ENCODE measurements around the gene PAX3. TPM values are rescaled to one million over a fixed set of nuclear protein-coding genes. Genes with fewer than 3 reads are reported as not detected.

The PAX3 gene
- total RNA-seq, 2 donors from 2014 or later: not detected

DNA sequence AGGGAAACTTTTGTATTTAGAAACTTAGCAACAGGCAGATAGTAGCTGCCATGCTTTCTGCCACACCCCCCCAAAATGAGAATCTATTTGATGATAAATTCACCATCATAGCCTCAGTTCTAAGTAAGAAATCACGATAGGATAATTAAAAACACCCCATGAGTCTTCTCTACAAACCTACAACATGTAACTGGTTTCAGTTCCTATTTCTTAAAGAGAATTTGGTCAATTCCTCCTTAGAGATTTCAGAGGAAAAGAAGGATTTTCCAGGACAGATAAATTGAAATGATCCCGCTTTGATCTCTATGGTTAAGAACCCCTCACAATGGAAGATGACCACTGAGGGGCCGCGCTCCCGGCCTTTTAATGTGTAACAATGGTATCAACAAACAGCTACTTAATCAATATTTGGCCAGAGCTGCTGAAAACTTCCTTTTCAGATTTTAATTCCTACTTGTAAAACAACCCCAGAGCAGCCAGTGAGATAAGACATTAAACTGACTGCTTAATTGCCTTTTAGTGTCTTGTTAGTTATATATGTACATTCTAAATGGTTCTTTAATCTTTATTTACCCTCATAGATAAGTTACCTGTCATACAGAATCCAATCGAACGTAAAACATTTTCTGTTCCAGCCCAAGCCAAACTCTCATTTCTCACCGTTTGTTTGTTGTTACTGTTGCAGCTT lies 10.1 kb downstream of the PAX3 start:
- DNase-seq: no peak
- no peak for ATAC-seq
- intact Hi-C loops (cut with DNase I, micrococcal nuclease): no loop called here

DNA sequence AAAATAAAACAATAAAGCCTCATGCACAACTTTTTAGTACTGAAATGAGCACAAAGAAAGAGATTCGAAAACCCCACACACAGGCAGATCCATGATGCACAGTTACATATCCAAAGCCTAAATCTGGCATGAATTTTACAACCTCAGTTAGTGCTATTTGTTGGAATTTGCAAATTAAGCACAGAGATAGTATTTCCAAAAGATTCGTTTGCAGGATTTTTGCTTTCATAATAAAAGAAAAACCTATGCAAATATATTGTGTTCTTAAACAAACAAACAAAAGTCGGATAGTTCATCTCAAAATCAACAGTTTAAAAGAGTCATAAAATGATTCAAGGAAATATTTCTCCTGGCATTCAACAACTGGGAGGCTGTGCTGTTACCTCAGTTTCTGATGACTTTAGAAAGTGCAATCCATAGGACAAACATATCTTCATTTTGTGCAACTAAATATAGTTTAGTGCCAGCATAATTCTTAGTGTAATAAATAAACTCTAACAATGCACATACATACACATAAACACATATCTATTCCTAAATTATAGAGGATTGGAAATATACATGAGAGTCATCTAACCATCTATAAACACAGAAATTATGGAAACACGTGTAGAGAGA lies 10.8 kb downstream of the PAX3 start:
- no peak for DNase-seq
- no peak for ATAC-seq
- intact Hi-C loops (cut with DNase I, micrococcal nuclease): no loop called here

DNA sequence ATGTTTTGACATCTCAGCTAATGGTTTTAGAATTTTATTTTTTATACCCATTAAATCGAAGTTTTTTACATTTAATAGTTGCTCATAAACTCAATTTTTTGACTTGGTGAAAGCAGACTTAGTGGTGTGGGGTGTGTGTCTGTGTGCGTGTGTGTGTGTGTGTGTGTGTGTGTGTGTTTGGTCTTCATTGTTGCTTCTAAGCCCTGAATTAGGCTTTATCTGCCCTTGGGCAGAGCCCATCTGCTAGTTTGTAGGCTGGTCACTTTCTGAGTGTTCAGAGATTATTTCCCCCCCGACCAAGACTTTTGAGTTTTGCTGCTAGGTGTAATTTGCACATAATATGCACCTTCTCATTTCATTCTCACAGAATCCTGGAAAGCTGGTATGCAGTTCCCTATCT lies 14.3 kb downstream of the PAX3 start:
- no peak for DNase-seq
- ATAC-seq: no peak
- intact Hi-C loops (cut with DNase I, micrococcal nuclease): no loop called here

DNA sequence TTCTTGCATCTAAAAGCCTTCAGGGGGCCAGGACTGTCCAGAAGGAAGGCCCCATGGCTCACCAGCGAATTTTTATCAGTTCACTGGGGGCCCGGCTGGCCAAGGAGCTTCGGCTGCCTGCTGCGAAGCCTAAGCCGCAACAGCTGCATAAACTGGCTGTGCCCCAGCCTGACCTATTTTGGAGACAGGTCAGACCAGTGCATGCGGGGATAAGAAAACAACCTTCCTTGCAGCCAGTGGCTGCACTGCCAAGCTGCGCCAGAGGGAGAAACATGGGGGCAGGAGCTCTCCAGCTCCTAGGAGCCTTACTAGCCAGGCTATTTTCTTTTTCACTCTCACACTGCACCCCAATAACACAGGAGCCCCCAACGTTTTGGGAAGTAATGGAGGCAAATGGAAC lies 15.2 kb downstream of the PAX3 start:
- ATAC-seq (no peak), DNase-seq (no peak)
- intact Hi-C loops (cut with DNase I, micrococcal nuclease): no loop called here

DNA sequence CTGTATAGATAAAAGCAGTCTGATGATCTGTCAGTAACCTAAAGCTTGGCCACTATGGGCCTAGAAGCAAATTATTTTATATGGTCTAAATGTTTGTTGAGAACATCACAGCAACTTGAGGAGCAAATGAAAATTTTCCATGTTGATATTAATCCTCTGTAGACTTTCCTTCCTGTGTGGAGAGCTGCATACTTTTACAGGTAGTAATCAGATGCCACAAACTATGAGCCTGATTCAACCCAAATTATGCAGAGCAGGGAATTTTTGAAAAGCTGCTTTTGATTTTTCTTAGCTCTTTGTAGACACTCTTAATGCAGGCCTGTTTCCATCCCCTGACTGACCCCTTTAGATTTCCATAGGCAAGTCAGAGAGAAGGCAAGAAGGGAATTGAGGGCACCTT lies 17.3 kb downstream of the PAX3 start:
- DNase-seq (no peak), ATAC-seq (no peak)
- intact Hi-C loops (cut with DNase I, micrococcal nuclease): no loop called here

DNA sequence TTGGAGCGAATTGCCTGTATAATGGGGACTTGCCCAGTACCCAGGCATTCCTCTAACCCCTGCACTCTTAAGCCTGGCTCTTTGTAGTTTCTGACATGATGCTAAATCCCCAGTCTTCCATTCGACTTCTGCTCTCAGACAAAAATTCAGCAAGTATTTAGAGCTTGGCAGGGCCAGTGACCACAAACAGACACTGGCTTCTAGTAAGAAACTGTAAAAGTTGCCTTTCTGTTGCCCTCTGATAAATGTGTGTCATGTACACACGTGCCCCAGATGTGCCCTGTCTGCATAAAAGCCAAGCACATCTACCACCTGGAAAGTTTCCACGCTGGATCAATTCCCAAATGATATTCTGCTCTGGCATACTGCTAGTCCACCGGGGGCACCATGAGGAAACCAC lies 18.0 kb downstream of the PAX3 start:
- intact Hi-C loops (cut with DNase I, micrococcal nuclease): no loop called here
- DNase-seq (no peak), ATAC-seq (no peak)

DNA sequence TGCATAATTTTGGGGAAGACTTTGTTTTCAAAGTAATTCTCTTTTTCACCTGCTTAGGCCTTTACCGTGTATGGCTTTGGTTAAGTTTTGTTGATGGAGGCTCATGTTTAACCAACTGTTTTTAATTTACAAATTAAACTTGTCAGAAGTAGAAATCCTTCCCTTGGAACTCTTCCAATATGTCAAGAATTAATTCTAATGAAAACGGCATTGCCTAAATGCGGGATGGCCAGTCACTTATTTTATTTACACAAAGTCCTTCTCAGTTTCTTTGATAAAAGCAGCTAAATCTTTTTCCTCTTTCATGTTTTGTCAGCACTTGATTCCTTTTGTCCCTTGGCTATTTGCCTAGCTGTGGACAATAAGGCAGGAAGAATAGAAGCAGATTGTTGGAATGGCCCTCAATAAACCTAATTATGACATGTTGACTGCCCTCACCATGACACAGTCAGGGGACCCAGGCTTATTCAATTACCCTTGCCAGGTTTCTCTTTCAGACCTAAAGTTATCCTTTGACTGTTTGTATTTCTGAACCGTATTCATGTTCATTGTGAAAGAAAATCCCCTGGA lies 26.3 kb downstream of the PAX3 start:
- ATAC-seq (no peak), DNase-seq (no peak)
- intact Hi-C loops (cut with DNase I, micrococcal nuclease): no loop called here

DNA sequence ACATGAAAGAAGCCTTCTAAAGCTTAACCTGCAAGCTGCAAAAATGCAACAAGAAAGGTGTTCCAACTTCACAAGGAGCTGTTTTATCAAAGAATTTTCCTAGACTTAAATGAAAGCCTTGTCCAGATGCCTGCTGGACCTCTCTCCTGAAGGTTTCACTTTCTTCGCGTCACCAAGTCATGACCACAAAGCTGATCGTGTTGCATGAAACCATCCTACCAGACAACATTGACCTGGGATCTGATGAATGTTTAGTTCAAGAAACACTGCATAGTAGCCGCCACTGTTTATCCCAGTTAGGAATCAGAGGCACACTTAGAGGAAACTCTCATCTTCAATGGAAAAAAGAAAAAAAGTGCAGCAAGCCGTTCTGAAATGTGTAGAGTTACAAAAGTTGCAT lies 26.9 kb downstream of the PAX3 start:
- intact Hi-C loops (cut with DNase I, micrococcal nuclease): no loop called here
- ATAC-seq (no peak), DNase-seq (no peak)

DNA sequence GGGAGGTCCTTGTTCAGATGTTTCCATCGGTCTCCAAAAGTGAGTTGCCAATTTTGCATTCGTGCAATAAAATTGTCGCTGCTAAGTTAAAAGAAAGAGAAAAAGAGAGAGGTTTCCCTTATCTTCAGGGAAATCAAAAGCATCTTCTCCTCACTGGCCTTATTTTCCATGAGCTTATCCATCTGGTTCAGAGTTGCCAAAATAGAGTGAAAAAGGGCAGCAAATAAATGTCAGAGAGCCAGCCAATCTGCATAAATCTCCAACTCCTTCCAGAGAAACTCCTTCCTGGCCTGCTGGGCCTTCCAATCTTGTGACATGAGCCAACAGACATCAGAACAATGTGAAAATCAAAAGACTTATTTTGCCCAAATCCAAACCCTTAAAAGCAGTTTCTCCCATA lies 28.4 kb downstream of the PAX3 start:
- intact Hi-C loops (cut with DNase I, micrococcal nuclease): no loop called here
- ATAC-seq (no peak), DNase-seq (no peak)

DNA sequence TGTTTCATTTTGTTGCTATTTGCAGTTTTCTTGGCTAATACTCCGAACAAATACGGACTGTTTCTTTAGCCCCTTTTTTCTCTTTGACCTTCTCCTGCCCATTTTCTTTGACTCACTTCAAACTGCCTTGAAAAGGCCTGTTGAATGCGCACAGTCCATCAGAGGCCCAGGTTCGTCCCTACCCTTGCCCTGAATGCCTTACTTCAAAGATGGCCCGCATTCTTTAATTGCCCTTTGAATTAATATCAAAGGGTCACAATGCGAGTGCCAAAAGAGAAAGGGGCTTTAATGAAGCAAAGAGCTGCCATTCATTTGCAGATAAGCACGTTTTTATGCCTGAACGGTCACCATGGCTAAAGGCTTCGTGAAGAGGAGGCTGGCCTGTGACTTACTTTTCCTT lies 29.7 kb downstream of the PAX3 start:
- ATAC-seq: no peak
- no peak for DNase-seq
- intact Hi-C loops (cut with DNase I, micrococcal nuclease): no loop called here

DNA sequence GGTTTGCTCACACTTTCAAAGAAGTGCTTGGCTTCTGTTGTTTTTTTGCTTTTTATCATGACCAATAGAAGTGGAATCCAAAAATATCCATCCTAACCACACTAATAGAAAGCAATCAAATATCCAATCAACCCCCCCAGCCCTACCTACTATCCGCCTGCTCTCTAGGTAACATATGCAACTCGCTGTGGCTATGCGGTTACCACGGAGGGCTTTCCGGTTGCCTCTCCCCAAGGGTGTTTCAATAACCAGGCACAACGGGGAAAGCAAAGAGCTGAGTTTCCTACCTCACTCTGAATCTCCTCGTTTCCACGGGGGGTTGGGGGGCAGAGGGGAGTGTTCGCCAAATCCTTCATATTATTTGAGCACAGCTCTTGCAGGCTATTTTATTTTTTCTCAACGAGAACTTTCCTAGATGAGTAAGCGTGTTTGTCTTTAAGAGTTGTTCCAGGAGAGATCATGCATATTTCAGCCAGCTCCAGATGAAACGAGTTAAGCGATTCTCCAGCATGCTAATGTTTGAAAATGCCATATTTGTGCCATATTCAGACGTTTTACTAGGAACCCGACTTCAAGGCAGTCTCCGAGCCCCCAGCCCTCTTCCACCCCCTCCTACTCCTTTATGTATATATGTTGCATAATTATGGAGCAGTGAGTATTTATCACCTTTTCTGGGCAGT lies 30.3 kb downstream of the PAX3 start:
- ATAC-seq (no peak), DNase-seq (no peak)
- intact Hi-C loops (cut with DNase I, micrococcal nuclease): no loop called here

DNA sequence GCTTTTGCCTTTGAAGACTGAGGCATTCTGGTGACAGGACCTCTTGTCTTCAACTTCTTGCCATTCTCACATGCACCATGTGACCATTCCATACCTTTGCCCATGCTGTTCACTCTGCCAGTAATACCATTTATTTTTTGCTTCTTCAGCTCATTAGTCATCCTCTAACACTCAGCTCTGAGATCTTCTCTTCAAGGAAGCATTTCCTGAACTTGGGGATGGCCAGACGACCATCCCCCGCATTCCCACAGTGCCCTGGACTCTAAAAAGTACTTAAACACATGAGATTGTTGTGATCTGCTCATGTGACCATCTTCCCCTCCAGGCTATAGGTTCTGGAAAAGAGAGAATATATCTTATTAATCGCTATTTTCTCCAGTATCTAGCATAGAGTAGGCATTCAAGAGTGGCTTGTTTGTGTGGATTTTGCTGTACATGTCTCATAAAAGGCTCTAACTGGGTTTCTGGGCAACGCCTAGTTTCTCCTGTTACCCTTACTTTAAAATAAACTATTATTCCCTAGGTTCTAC lies 33.9 kb downstream of the PAX3 start:
- DNase-seq (no peak), ATAC-seq (no peak)
- intact Hi-C loops (cut with DNase I, micrococcal nuclease): no loop called here

DNA sequence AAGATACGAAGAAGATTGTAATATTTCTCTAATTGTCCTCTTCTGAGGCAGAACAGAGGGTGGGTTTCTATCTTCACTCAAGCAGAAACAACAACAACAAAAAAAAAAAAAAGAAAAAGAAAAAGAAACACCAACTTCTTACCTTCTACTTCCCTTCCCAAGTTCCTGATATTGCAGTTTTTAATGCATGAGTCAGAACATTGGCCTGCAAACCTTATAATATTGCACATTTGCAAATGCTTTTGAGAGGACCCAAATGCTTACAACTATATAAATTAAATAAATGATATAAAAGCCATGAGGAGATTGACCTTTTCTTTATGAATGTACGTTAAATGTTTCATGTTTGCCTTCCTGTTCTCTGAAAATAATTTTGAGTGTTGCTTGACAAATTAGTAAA lies 37.3 kb downstream of the PAX3 start:
- DNase-seq (no peak), ATAC-seq (no peak)
- intact Hi-C loops (cut with DNase I, micrococcal nuclease): no loop called here

DNA sequence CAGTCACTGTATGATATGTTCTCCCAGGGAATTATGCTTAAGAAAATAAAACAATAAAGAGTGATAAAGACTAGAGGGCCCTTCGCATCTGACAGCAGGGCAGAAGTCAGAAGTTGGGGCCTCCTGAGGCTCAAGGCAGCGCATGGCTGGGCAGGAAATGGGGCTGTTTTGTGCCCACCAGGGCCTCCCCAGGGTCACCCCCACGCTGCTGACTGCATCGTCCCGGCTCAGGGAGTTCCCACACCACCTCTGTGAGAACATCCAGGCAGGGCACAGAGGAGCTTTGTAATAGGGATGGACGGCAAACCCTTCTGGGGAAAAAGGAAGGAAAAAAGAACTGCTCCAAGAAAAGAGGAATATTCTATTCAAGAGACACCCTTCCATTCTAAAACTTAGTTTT lies 41.2 kb downstream of the PAX3 start:
- DNase-seq (no peak), ATAC-seq (no peak)
- intact Hi-C loops (cut with DNase I, micrococcal nuclease): no loop called here

DNA sequence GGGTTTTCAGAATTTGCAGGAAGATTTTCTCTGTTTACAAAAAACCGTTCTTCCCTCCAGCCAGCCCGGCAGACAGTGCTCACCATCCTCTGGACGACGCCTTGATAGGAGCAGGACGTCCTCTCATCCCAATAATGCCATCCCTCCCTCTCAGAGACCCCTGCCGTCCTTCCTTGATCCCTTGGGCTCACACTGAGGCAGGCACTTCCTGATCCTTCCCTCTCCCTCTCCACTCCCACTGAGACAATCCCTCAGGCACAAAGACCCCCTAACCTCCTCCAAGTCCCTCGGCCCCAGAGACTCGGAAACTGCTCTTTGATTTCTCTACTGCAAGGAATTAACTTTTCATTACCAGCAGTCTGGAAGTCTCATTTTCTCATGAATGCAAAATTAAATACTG lies 42.5 kb downstream of the PAX3 start:
- intact Hi-C loops (cut with DNase I, micrococcal nuclease): no loop called here
- no peak for DNase-seq
- ATAC-seq: no peak

DNA sequence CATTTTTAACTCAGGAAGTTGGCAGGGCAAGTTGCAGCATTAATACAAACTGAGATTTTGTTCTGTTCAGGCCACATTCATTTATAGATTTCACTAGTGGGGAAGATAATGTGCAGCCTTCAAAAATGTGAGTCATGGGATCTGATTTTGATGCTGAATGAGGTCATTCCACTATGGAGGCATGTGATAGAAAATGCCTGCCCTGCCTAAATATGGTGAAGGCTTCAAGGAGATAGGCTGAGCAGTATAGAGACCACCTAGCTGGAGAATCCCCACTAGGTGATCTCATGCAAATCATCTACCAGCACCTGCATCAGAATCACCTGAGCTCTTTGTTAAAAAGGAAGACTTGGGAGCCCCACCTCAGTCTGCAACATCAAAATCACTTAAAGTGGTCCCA lies 43.7 kb downstream of the PAX3 start:
- intact Hi-C loops (cut with DNase I, micrococcal nuclease): no loop called here
- DNase-seq (no peak), ATAC-seq (no peak)

DNA sequence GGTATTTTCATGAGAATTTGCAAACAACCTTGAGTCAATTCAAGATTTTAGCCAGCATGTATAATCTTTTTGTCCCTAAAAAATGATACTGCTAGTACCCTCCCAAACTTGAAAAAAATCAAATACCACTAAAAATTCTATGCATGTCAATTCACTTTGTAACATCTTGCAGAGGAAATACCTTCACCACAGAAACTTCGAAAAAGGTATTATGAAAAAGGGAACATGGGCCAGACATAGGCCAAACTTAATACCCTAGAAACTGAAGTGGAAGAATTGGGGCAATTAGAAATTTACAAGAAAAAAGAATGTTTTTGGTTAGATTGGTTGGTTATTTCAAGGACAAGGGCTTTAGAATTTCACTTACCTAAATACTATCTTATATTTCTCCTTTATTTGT lies 48.5 kb downstream of the PAX3 start:
- DNase-seq: no peak
- intact Hi-C loops (cut with DNase I, micrococcal nuclease): no loop called here
- no peak for ATAC-seq

DNA sequence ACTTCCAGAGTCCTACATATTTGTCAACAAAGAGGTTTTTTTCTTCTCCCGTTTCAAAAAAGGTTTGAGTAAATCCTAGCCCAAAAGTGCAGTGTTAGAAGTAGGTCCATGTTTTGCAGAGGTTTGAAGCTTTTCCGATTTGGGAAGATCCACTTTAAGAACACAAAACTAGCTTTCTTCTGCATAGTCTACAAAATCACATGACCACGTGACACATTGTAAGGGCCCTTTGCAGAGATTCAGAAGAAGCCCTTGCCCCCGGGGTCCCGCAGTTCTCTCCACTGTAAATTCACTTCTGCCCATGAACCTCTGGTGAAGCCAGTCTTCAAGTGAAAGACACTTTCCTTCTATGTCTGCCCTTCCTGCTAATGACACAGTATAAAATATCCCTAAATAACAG lies 49.4 kb downstream of the PAX3 start:
- intact Hi-C loops (cut with DNase I, micrococcal nuclease): no loop called here
- no peak for ATAC-seq
- no peak for DNase-seq

DNA sequence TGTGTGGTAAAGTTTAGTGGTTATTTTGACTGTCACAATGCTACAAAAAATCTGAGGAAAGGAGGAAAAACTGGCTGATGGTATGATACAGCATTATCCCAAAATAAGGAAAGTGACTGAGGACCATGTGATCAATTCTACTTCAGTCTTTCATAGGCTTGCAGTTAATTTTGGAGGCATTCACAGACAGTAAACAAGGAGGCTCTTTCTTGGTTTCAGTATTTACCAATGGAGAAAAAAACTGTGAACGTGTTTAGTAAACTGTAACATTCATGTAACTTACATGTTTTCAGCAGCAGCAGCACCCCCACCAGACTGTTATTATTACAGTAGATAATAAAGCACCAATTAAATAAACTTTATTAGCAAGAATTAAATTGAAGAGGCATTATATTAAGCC lies 50.0 kb downstream of the PAX3 start:
- DNase-seq (no peak), ATAC-seq (no peak)
- intact Hi-C loops (cut with DNase I, micrococcal nuclease): no loop called here

DNA sequence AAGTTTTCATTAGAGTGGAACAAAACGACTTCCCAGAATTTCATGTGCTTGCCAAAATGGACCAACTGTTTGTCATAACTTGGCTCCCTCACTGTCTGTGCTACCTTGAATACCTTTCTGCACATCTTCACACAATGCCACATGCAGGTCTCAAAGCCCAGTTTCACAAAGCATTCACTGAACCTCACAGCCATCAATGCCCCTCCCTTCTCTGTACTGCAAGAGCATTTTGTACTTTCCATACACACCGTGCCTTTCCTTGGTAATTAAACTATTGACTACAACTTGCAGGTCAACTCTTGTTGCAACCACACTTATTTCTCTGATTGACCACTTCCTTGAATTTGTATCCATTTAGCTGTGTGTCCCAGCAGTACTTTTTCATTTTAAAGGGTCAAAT lies 50.5 kb downstream of the PAX3 start:
- intact Hi-C loops (cut with DNase I, micrococcal nuclease): no loop called here
- DNase-seq (no peak), ATAC-seq (no peak)

Measured in left colon (tissue), 2 donors.